ENCODE results near the gene DCC. TPM values are rescaled to one million over a fixed set of nuclear protein-coding genes. Genes with fewer than 3 reads are reported as not detected.

The DCC gene
- total RNA-seq, 2 donors from 2014 or later = 0.33 TPM; not detected in 1

DNA sequence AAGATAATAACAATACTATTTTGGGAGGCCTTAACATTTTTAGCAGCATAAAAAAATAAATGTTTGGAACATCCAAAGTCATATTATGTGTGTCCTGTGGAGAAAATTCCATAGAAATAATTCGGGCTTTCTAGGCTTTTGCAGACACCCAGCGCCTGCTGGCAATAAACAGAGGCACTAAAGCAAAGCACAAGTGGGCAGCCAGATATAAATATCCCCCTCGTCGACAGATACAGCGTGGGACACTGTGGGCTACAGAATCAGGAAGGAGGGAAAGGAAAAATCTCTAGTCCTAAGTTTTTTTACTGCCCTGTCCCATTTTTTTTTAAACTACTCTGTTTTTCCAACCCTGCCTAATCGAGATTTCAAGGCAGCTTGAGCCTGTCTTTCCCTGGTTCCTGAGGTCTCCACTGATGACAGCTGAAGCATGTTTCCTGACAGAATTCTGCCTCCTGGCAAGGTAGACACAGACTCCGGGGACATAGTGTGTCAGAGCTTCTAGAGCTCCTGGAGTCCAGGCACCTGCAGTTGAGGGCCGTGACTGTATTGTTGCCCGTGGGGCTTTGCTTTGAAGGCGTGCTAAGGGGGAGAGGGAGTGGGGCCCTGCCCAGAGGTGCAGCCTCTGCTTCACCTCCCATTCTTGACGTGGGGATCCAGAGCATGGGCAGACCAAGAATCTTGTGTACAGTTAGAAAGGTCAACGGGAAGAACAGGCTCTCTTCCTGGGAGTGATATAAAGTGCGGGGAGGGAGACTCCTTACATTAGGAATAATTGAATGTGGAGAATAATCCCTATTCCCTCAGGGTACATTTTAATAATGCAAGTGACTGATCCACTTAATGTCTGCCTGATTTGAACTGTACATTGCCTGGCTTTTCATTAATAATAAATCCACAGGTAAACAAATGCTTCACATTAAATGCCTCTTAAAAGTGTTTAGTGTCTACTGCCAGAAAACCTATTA is 232.3 kb downstream of the DCC start:
- Histone ChIP-seq H3K27ac (no peak overlapping the region), H3K36me3 (replicated peaks in 1 of 2; ENCODE audit: insufficient read depth in 1 of 2, low read depth in 2 of 2) (no peaks in the 10 kb centered on the region), H3K27me3 (no peaks in the 10 kb centered on the region), H3K9me3 (peaks cover 0 to 5% (median 0%) of the 10 kb centered on the region in 3 donors), H3K4me1 (no peaks in the 10 kb centered on the region), H3K4me3 (no peak overlapping the region)
- TF ChIP-seq, protein P1, sequence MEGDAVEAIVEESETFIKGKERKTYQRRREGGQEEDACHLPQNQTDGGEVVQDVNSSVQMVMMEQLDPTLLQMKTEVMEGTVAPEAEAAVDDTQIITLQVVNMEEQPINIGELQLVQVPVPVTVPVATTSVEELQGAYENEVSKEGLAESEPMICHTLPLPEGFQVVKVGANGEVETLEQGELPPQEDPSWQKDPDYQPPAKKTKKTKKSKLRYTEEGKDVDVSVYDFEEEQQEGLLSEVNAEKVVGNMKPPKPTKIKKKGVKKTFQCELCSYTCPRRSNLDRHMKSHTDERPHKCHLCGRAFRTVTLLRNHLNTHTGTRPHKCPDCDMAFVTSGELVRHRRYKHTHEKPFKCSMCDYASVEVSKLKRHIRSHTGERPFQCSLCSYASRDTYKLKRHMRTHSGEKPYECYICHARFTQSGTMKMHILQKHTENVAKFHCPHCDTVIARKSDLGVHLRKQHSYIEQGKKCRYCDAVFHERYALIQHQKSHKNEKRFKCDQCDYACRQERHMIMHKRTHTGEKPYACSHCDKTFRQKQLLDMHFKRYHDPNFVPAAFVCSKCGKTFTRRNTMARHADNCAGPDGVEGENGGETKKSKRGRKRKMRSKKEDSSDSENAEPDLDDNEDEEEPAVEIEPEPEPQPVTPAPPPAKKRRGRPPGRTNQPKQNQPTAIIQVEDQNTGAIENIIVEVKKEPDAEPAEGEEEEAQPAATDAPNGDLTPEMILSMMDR (IDR thresholded peaks at IDR 0.05) = no peak
- TF ChIP-seq POLR2A (IDR thresholded peaks at IDR 0.05) = no peak
- WGBS, 2 donors = 57 to 62% methylated on average over 13 of the region's 13 CpGs
- intact Hi-C loops (cut with DNase I) = no loop called here
- DNase-seq (no peak), ATAC-seq (no peak)

DNA sequence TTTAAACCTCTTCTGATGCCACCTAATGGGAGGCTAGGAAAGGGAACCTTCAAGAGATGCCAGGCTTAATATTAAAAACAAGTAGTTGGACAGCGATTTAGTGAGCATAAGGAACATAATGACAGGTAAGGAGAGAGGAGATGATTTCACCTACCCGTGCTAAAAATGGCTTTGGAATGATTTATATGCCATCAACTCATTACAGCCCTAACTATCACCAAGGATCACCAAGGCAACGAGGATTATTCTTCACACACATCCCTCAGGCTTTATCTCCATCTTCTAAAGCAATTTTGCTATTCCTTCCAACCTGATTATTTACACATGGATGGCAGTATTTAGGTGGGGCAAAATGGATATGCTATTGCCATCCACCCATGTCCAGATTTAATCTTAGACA is 237.8 kb downstream of the DCC start:
- Histone ChIP-seq H3K27ac (no peak overlapping the region), H3K4me1 (no peaks in the 10 kb centered on the region), H3K27me3 (no peaks in the 10 kb centered on the region), H3K36me3 (replicated peaks in 1 of 2; ENCODE audit: insufficient read depth in 1 of 2, low read depth in 2 of 2) (no peaks in the 10 kb centered on the region), H3K9me3 (peaks cover 0 to 5% (median 0%) of the 10 kb centered on the region in 3 donors), H3K4me3 (no peak overlapping the region)
- ATAC-seq (no peak), DNase-seq (no peak)
- TF ChIP-seq, protein P1 (IDR thresholded peaks at IDR 0.05) = no peak
- no peak for TF ChIP-seq POLR2A (IDR thresholded peaks at IDR 0.05)
- 60 to 65% methylated on average over 3 of the region's 3 CpGs for WGBS, 2 donors
- intact Hi-C loops (cut with DNase I) = no loop called here

DNA sequence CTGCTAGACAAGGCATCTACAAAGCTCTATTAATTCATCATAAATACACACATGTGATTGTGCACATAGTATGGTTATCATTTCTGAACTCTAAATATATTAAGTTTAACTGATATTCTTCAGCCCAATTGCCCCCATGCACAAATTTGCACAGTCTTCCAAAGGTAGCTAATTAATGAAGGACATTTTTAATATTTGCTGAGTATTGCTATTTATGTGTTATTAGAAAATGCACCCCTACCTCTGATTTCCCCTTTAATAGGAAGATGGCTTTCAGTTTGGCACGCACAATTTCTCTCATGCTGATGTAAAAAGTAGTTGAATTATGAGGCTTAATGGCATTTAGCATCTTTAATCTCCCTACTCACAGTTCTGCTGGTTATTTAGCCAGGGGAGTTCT is 242.1 kb downstream of the DCC start:
- no peak for TF ChIP-seq POLR2A (IDR thresholded peaks at IDR 0.05)
- TF ChIP-seq, protein P1 (IDR thresholded peaks at IDR 0.05) = no peak
- no peak overlapping the region for H3K27ac ChIP-seq
- 55 to 61% methylated on average over 1 of the region's 1 CpG for WGBS, 2 donors
- intact Hi-C loops (cut with DNase I) = no loop called here
- H3K27me3 ChIP-seq = no peaks in the 10 kb centered on the region
- no peak for DNase-seq
- no peaks in the 10 kb centered on the region for H3K4me1 ChIP-seq
- no peak overlapping the region for H3K4me3 ChIP-seq
- H3K9me3 ChIP-seq = no peaks in the 10 kb centered on the region
- ATAC-seq = no peak
- no peaks in the 10 kb centered on the region for H3K36me3 ChIP-seq (replicated peaks in 1 of 2; ENCODE audit: insufficient read depth in 1 of 2, low read depth in 2 of 2)

DNA sequence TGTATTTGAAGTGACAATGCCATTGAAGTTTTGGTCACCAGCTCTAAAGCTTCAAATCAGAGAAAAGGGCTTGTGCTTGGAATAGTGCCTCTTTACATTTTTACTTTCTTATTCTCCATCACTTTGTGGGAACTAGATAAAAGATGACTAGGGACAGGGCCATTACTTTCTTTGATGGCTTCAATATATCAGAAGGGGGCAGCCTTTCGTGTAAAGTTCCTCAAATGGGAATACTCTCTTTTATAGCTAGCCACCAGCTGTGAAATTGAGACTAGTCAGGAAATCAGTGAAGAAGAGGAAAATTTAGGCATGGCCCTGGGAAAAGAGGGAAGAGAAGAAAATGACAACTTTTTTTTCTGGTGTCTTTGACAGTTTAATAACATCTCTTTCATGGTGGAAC is 242.5 kb downstream of the DCC start:
- no peaks in the 10 kb centered on the region for H3K27me3 ChIP-seq
- no peak for TF ChIP-seq POLR2A (IDR thresholded peaks at IDR 0.05)
- TF ChIP-seq, protein P1 (IDR thresholded peaks at IDR 0.05) = no peak
- no peaks in the 10 kb centered on the region for H3K36me3 ChIP-seq (replicated peaks in 1 of 2; ENCODE audit: insufficient read depth in 1 of 2, low read depth in 2 of 2)
- H3K9me3 ChIP-seq = no peaks in the 10 kb centered on the region
- no peak overlapping the region for H3K4me3 ChIP-seq
- 26 to 39% methylated on average over 1 of the region's 1 CpG for WGBS, 2 donors
- intact Hi-C loops (cut with DNase I) = no loop called here
- H3K4me1 ChIP-seq = no peaks in the 10 kb centered on the region
- ATAC-seq (no peak), DNase-seq (no peak)
- no peak overlapping the region for H3K27ac ChIP-seq

DNA sequence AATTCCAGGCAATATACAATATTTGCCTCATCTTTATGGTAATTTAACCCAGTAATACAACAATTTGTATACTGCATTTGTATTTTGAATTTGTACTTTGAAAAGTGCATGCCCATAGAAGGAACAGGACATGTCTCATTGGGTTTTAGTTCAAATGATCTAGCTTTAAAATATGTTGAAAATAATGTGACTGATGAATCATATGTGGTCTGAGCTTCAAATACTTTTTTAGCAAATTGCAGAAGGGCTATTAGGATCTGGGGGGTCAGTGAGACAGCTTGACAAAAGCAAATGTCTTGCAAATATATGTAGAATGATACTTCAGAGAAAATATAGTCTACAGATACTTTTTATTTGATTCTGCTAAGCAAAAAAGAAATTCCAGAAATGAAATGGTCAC is 248.9 kb downstream of the DCC start:
- ATAC-seq = no peak
- no peak overlapping the region for H3K4me3 ChIP-seq
- intact Hi-C loops (cut with DNase I) = no loop called here
- no peaks in the 10 kb centered on the region for H3K4me1 ChIP-seq
- TF ChIP-seq POLR2A (IDR thresholded peaks at IDR 0.05) = no peak
- TF ChIP-seq, protein P1 (IDR thresholded peaks at IDR 0.05) = no peak
- no peaks in the 10 kb centered on the region for H3K27me3 ChIP-seq
- H3K9me3 ChIP-seq = no peaks in the 10 kb centered on the region
- H3K27ac ChIP-seq = no peak overlapping the region
- DNase-seq = no peak
- H3K36me3 ChIP-seq (replicated peaks in 1 of 2; ENCODE audit: insufficient read depth in 1 of 2, low read depth in 2 of 2) = no peaks in the 10 kb centered on the region

Measured in body of pancreas (tissue), 4 donors.